ENCODE results near the gene EYS.

DNA sequence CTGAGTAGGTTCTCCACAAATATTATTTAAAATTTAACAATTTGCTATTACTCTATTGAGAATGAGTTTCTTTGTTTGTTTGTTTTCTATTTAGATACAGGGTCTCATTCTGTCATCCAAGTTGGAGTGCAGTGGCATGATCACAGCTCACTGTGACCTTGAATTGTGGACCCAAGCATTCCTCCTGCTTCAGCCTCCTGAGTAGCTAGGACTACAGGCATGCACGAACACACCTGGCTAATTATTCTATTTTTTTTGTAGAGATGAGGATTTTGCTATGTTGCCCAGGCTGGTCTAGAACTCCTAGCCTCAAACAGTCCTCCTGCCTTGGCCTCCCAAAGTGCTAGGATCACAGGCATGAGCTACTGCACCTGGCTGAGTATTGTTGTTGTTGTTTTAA is 1949.2 kb downstream of the EYS start:
- TF ChIP-seq, protein P1, sequence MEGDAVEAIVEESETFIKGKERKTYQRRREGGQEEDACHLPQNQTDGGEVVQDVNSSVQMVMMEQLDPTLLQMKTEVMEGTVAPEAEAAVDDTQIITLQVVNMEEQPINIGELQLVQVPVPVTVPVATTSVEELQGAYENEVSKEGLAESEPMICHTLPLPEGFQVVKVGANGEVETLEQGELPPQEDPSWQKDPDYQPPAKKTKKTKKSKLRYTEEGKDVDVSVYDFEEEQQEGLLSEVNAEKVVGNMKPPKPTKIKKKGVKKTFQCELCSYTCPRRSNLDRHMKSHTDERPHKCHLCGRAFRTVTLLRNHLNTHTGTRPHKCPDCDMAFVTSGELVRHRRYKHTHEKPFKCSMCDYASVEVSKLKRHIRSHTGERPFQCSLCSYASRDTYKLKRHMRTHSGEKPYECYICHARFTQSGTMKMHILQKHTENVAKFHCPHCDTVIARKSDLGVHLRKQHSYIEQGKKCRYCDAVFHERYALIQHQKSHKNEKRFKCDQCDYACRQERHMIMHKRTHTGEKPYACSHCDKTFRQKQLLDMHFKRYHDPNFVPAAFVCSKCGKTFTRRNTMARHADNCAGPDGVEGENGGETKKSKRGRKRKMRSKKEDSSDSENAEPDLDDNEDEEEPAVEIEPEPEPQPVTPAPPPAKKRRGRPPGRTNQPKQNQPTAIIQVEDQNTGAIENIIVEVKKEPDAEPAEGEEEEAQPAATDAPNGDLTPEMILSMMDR (conservative IDR thresholded peaks at IDR 0.05; ENCODE audit: low read length): no peak
- no peak for TF ChIP-seq EZH2phosphoT487 (IDR thresholded peaks at IDR 0.05; ENCODE audit: borderline replicate concordance)

Data from Loucy (cell line).